Measurements from ENCODE around the gene CGB7.

DNA sequence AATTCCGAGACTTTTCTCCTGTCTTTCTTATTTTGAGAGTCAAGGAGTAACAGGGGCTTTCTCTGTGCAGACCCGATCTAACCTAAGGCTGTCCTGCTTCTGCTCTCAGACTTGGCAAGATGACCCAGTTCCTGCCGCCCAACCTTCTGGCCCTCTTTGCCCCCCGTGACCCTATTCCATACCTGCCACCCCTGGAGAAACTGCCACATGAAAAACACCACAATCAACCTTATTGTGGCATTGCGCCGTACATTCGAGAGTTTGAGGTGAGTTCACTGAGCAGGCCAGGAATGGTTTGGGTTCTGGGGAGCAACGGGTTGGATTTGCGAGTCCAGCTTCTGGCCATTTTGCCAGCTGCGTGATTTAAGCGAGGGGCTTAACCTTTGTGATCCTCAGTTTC lies 28.7 kb upstream of the CGB7 start:
- TF ChIP-seq, protein P1, sequence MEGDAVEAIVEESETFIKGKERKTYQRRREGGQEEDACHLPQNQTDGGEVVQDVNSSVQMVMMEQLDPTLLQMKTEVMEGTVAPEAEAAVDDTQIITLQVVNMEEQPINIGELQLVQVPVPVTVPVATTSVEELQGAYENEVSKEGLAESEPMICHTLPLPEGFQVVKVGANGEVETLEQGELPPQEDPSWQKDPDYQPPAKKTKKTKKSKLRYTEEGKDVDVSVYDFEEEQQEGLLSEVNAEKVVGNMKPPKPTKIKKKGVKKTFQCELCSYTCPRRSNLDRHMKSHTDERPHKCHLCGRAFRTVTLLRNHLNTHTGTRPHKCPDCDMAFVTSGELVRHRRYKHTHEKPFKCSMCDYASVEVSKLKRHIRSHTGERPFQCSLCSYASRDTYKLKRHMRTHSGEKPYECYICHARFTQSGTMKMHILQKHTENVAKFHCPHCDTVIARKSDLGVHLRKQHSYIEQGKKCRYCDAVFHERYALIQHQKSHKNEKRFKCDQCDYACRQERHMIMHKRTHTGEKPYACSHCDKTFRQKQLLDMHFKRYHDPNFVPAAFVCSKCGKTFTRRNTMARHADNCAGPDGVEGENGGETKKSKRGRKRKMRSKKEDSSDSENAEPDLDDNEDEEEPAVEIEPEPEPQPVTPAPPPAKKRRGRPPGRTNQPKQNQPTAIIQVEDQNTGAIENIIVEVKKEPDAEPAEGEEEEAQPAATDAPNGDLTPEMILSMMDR (IDR thresholded peaks at IDR 0.05; ENCODE audit: borderline replicate concordance, extremely low read depth, low read length, poor library complexity, severe bottlenecking), result no peak
- no peak for TF ChIP-seq EZH2 (IDR thresholded peaks at IDR 0.05; ENCODE audit: borderline replicate concordance, low read depth, low read length, severe bottlenecking)
